DMS79 treated with DMSO at 0.1 percent for 48 hours (cell line): ENCODE results near the gene PDCD1.

Experiments used
- DNase-seq: peaks from one replicate; lab custom pipeline; 2025; lab: John Stamatoyannopoulos, UW

Gene PDCD1

DNA sequence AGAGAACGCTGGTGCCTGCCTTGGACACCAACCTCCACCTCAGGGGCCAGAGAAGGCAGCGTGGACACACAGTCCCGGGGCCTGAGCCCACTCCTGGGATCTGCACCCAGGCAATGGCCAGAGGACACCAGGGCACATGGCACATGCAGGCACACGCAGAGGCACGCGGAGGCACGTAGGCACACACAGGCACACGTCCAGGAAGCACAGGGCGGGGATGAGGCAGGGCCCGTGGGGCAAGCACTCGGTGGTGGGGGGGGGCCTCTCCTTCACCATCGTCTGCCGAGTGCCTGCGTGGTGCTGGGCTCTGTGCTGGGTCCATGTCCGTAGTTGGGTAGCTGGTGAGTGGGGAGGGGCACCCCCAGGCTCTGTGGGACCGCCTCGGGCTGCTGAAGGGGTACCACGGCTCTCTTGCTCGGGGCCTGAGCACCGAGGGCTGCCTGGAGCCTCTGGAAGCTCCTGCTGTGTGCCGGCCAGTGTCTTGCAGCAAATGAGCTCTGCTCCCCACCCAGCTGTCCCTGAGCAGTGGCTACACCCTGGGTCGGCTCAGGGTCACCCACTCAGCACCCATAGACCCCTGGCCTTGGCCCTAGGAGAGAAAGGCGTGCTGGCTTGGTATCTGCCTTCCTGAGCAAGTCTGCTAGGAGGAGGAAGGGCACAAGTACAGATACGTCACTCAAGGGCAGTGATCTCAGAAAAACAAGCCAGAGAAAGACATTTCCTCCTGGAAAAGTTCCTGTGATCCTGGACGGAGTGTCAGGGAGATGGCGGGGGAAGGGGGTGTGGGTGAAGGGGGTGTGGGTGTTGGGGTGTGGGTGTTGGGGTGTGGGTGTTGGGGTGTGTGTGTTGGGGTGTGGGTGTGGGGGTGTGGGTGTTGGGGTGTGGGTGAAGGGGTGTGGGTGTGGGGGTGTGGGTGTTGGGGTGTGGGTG, 37.3 kb upstream of the PDCD1 start:
- no peak for DNase-seq

DNA sequence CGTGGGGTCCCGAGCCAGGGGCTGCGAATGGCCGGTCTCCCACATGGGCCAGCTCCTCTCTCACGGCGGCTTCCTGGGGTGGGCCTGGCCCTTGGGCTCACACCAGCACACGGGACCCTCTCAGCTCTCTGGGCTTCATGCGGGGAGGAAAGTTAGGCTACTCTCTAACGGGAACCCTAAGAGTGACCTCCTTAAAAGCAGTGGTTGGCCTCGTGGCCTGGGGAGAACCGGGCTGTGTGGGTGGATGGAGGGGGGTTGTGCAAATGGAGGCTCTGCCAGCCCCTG, 36.7 kb upstream of the PDCD1 start:
- no peak for DNase-seq

DNA sequence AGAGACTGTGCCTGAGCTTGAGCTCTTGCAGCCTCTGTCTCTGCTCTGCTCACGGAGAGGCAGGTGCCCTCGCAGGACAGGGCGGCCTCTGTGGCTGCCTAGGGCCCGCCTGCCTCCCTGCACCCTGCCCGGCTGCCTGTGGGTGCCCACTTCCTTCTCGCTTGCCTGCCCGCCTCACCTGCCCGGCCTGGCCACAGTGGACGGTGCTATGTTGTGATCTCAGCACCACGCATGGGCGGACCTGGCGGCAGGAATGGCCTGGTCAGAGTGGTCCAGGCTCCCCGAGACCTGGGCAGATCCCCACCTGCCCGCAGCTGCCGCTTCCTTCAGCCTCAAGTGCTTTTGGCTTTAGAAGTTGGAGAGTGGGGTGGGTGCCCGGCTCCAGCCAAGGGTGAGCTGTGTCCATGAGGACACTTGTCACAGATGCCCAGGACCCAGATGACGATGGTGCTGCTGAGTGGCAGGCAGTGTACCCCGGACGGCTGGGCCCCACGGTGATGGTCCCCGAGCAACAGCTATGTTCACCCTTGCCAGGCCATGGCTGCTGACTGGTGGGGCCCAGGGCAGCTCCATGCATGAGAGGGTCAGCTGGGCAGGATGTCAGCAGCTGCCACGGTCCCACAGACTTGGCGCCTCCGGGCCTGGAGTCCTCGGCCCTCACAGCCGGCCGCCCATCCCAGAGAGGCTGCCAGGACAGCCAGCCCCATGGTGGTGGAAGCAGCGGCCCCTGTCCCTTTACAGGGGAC, 36.2 kb upstream of the PDCD1 start:
- DNase-seq: no peak

DNA sequence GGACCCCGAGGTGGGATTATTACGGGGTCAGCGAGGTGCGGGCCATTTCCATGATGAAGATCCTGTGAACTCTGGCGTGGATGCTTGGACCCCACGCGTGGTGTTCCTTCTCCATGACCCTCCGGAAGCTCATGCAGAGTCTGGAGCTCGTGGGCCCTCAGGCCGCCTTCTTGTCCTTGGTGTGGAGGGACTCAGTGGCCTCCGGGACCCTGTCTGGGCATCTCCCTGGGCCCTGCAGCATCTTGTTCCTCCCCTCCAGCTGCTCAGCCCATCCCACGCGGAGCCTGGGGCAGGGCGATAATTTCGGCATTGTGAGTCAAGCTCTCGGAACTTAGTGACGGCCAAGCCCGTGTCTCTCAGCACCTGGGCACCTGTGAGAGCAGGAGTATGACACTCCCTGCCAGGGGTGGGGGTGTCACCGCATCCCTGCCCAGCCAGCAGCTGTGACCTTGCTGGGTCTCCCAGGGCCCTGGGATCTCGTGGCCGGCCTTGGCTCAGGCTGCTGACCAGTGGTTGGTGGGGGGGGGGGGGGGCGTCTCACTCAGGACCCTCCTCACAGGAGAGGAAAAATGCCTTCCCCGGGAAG, 35.5 kb upstream of the PDCD1 start:
- no peak for DNase-seq

DNA sequence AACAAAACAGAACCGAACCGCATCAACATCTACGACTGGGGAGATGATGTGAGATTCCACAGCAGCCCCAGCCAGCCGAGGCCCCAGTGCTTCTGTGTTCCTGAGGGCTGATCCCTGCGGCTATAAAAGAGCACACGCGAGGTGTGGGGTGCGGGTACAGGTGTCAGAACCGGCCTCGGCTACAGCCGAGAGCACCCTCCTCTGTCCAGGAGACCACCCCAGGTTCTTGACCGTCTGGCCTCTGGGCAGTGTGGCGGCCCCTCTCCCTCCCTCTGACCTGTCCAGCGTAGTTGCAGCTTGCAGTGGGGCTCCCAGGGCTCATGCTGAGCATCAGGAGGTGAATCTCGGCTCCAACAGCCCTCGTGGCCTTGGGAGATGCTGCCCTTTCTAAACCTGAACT, 34.6 kb upstream of the PDCD1 start:
- no peak for DNase-seq

DNA sequence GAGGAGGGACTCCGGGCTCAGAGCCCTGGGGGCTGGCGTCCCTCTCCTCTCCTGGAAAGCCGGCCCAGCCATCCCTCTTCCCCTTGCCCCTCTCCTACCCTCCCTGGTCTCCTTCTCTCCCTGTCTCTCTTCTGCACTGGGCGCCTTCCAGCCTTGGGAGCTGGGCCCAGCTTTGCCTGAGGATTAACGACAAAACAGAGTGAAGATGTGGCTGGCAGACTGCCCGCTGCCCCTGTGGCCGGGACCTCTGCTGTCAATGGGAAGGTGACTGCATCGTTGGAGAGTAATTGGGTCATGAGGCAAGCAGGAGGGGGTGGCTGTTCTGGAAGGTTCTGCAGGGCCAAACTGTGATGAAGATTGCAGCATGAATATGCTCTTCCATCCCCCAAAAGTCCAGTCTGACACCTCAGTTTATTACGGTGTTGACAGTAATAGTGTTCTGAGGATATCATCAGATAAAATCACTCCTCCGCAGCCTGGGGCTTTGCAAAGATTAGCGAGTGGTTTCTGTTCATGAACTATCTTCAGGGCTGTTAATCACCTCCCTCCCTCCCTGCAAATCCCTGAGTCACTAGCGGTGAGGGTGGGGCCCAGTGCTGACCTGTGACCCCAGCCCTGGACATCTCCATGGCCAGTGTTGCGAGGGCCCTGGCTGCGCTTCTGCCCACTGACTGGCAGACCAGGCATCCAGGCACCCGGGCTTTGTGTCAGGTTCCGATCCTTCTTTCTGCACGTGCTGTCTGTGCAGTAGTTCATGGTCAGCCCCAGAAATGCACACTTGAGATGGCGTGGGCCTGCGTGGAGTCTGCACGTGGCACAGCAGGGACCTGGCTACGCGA, 33.8 kb upstream of the PDCD1 start:
- DNase-seq: peak; percentile 41

DNA sequence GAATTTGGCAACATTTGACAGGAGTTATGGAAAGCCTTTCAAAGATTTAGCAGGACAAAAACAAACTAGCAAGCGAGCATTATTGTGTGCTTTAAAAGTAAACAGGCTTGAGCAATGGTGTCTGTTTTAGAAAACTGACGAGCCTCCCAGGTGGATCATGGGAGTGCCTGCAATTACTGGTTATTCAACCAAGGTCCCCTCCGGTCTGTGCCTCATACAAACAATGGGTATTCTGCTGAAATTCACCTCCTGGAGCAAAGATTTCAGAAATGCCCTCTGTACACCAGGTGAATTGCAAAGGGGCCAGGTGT, 33.2 kb upstream of the PDCD1 start:
- DNase-seq: no peak

DNA sequence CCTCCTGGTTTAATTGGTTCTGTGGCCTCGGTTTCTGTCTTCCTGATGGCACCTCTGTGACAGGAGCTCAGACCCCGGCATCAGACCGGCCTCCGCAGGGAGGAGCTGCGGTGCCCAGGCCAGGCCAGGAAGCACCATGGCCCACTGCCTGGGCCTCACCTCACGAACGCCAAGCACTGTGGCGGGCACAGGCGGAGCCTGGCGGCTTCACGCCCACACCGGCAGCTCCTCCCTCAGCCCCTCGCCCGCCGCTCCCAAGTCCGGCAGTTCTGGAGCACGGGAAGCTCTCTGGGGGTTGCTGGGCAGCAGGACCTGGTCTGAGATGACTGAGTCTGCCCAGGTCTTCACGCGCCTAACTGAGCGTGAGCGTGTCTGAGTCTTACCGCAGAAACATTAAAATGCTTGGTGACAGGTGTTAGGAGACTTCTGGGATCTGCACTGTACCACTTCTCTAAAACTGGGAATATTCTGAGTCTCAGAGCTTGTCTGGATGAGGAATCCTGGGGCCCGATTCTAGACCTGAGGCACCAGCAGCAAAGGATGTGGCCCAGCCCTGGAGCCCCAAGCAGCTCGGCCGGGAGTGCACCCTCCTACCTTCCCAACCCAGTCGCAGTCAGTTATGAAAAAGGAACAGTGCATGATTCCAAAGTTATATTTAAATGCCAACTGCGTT, 32.8 kb upstream of the PDCD1 start:
- DNase-seq: no peak

DNA sequence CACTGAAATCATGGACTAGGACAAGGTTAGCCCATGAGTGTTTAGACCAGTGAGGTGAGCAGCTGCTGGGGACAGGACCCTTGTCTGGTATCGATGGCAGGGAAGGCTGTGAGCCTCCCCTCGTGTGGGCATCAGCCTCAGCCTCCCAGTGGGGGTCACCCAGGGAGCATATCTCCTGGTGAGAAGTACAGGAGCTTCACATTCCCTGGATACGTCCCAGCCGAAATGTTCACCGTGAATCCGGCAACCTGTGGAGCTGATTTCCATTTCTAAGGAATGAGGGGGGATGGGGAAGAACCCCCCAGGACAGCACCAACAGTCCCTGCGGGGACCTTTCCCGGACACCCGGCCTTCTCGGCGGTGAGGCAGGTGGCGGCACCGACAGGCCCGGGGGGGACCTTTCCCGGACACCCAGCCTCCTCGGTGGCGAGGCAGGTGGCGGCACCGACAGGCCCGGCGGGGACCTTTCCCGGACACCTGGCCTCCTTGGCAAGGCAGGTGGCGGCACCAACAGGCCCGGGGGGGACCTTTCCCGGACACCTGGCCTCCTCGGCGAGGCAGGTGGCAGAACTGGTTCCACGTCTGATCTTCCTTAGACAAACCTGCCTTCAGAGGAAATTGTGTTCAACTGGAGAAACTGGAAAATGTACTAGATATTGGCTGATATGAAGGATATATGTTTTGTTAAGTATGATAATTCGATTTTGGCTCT, 32.0 kb upstream of the PDCD1 start:
- DNase-seq: no peak

DNA sequence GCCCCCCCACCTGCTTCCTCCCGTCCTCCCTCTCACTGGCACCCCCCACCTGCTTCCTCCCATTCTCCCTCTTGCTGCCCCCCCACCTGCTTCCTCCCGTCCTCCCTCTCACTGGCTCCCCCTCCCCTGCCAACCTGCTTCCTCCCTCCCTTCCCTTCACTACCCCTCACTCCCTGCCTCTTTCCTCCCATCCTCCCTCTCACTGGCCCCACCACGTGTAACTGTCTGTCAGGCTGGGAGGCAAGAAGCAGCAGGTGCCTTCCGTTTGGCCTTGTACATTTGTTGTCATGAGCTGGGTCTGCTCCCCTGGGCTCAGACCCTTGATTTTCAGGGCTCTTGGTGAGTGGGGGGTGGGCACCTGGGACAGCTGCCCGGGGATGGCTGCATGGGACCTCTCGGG, 29.9 kb upstream of the PDCD1 start:
- no peak for DNase-seq

DNA sequence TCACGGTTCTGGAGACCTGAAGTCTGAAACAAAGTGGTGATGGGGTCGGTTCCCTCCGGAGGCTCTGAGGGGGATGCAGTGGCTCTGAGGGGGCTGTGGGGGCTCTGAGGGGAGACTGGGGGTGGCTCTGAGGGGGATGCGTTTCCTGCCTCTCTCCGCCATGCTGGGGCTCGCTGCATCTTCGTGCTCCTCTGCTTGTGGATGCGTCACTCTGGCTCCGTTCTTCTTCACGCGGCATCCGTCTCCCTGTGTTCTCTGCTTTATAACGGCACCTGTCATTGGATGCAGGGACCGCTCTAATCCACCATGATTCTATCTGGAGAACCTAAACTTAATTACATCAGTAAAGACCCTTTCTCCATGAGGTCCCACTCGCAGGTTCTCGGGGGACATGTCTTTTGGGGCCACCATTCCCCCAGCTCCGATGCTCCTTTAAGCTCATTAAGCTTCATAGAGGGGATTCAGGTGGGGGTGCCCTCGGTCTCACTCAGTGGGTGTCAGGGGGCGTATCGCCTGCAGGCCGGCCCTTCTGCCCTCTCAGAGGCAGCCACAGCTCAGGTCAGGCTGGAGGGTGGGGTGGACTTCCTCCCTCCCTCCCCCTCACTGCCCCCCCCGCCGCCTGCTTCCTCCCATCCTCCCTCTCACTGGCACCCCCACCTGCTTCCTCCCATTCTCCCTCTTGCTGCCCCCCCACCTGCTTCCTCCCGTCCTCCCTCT, 29.3 kb upstream of the PDCD1 start:
- DNase-seq: no peak

DNA sequence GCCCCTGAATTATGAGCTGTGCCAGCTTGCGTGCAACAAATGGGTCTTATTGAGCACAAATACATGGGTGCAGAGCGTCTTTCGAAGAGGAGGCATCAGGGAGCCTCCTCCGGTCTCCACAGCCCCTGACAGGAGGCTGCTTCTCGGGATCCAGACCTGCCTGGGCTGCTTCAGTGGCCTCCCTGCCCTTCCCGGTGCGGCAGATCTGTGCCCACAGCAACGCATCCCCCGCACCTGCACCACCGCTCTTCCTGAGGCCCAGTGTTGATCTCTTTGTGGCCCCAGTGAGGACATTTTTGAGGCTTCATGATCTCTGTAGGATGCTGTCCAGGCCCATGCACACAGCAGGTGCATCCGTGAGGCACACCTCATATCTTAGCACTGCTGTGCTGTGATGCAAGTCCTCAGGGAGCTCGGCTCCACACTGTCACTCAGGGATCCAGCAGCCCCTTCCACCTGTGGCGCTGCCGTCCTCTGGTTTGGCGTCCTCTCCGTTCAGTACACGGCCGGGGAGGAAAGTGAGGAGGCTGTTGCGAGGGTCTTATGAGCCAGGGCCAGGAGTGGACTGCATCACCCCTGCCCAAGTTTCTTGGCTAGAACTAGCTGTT, 28.2 kb upstream of the PDCD1 start:
- no peak for DNase-seq

DNA sequence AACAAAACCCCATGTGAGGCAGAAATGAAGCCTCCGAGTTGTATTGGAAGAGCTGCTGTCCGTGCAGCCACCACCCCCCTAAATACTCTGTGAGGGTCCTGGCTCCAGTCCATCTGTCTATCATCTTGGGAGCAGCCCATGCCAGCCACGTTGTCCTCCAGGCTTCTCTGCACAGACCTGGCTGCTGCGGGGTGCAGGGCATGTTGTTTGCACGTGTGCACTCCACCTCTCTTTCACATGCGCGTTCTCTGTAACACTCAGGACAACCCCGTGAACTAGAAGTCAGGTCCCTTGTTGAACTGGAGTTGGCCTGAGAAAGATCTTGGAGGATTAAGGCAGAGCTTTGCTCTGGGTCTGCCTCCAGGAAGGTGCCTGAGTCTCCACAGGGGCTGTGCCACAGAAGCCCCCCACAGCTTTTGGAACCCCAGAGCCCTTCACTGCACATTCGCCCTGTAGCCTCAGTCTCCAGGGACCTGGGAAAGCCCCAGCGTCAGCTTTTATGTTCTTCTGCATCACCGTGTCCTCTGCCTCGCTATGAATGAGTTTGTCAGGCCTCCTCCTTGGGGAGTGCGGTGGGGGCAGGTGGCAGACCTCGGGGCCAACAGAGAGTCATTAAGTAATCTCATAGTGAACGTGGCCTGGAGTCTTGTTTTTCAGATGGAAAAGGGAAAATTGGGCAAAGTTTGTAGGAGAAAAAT, 27.4 kb upstream of the PDCD1 start:
- DNase-seq: peak; percentile 82

DNA sequence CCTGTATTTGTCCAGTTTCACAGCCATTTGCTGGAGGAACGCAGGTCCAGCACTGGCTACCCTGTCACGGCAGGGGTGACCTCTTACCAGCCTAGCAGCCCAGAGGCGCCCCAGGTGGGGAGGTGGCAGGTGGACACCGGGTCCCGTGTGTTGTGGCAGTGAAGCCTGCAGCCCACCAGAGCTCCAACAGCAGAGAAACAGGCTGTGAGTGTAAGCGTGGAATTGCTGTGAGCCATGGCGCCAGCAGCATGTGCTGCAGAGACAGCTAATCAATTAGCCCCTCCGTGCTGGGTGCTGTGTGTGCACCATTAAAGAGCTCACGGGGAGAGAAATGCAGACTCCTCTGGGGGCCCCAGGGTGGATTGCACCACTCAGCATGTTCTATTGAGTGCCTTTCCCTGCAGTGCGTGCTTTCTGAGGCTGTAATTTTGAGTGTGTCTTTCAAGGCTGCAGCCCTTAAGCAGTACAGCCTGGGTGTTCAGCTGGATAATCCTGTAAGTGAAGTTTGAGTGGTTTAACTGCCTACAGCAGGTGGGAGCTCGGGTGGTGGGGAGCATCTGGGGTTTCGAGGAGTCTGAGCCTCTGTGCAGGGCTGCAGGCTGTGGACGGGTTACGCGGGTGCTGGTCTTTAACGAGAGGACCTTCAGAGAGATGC, 26.7 kb upstream of the PDCD1 start:
- DNase-seq: peak; percentile 82

DNA sequence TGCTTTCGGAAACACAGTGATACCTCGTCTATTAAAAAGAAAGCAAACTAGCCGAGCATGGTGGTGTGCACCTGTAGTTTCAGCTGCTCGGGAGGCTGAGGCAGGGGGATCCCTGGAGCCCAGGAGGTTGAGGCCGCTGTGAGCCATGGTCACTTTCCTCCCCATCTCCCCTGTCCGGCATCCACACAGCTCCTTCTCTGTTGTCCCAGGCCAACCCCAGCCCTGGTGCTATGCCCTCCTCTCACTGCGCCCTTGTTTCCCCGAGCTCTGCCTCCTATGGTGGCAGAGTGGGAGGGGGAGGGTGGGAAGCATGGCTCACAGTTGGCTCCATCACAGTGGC, 26.2 kb upstream of the PDCD1 start:
- no peak for DNase-seq

DNA sequence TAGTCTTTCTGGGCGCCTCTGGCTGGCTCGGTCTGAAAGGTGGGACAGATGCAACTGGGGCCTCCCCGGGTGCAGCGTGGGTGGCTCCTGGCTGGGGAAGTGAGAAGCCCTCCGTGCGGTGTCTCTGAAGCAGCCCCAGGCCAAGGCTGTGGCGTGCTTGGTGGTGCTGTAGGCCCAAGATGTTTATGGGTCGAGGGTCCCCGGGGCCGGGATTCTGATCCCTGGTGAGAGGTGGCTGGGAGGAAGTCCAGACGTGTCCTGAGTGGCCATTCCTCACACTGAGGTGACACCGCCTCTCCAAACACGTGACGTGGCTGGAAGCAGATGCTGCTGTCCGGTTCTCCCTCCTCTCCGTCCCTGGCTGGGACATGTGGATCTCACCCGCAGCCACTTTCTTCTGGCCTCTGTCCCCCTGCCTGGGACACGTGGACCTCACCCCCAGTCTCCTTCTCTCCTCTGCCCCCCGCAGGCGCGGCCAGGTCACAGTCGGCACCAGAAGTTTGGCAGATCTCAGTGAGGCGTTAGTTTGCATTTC, 23.5 kb upstream of the PDCD1 start:
- no peak for DNase-seq

DNA sequence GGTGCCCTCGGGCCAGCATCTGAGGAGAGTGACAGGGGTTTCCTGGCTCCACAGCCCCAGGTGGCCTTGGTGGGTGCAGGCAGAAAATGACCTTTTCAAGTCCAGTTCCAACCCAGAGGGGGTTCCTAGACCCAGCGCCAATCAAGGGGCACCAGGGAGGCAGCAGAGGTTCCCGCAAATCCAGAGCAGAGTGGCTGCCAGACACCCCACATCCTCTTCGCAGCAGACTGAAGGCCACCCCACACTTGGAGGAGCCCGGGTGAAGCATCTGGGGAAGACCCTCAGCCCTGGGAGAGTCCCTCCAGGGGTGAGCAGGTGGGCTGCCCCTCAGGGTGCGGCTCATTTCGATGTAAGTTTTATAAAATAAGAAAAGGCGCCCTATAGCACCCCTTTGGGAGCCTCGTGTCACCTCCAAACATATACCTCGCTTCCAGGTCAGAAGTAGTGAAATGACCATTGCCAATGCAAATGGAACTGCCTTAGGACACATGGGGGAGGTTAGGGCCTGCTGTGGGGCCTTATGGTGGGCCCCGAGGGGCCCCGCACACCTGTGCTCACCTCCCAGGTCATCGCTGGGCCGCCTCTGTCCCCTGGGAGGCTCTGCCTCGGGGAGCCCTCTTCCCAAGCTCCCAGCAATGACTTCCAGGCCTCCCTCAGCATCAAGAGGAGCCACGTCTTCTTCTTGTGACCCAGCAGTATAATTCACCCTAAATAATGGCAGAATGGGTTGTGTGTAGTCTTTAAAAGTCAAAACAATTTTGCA, 21.8 kb upstream of the PDCD1 start:
- no peak for DNase-seq

DNA sequence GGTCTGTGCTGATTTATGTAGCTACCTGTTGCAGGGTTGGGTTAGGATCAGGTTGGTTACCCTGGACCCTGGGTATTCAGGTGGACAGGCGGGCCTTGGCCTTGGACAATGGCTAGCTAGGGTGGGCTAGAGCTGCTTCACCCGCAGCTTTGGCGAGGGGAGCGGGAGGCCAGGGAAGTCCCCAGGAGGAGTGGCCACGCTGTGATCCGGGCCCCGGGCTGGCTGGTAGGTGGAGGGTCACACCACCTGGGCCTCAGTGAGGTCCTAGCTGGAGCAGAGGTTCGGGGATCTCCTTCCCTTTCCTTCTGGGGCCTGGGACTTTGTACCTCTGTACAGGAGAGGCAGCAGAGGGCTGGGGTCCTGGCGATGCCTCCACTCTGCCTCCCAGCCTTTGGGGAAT, 20.6 kb upstream of the PDCD1 start:
- no peak for DNase-seq
